Renal cortical epithelial cell (primary cell): ENCODE measurements around the gene GID8. TPM values are rescaled to one million over a fixed set of nuclear protein-coding genes. Genes with fewer than 3 reads are reported as not detected.

Experiments
- DNase-seq: peaks from one replicate; pipeline ENCODE4 v3.0.0-alpha.2; 2011; ENCODE audit warnings: low read depth
- total RNA-seq: library from RNA; depleted of rRNA; stranded (reverse); fragments of >200 nt; gene quantifications from 2 replicates; pipeline ENCODE4 v1.2.3, GENCODE V29; 2014

GID8 gene
- total RNA-seq, 1 donor from 2014 or later = 47.5 TPM

- no peak for DNase-seq
These were observed 32.6 kb downstream of the GID8 start for GRCh38 chr20:62970307-62971210.

GRCh38 chr20:62971211-62971949 lies 33.4 kb downstream of the GID8 start:
- no peak for DNase-seq

GRCh38 chr20:62971950-62972844 lies 34.2 kb downstream of the GID8 start:
- DNase-seq = peak; percentile 54

GRCh38 chr20:62972845-62973745 lies 35.1 kb downstream of the GID8 start:
- no peak for DNase-seq

GRCh38 chr20:62975251-62975760 lies 37.4 kb downstream of the GID8 start:
- no peak for DNase-seq

GRCh38 chr20:62975812-62976508 lies 38.0 kb downstream of the GID8 start:
- DNase-seq = no peak

GRCh38 chr20:62976886-62977285 lies 38.9 kb downstream of the GID8 start:
- DNase-seq = no peak

- no peak for DNase-seq
These were observed 39.9 kb downstream of the GID8 start for GRCh38 chr20:62977613-62978560.

GRCh38 chr20:62978561-62978943 lies 40.6 kb downstream of the GID8 start:
- no peak for DNase-seq

GRCh38 chr20:62979310-62979709 lies 41.4 kb downstream of the GID8 start:
- DNase-seq = no peak

GRCh38 chr20:62979876-62980373 lies 42.0 kb downstream of the GID8 start:
- DNase-seq = no peak

GRCh38 chr20:62980380-62980960 lies 42.5 kb downstream of the GID8 start:
- no peak for DNase-seq

- DNase-seq = no peak
These were observed 43.0 kb downstream of the GID8 start for GRCh38 chr20:62980970-62981369.

GRCh38 chr20:62982124-62983075 lies 44.5 kb downstream of the GID8 start:
- DNase-seq = no peak

GRCh38 chr20:62983210-62983609 lies 45.3 kb downstream of the GID8 start:
- no peak for DNase-seq

- DNase-seq = no peak
These were observed 46.9 kb downstream of the GID8 start for GRCh38 chr20:62984666-62985443.
